WTC11 (cell line): ENCODE data around the gene SLK. TPM values are rescaled to one million over a fixed set of nuclear protein-coding genes. Genes with fewer than 3 reads are reported as not detected.

Experiments used
- ATAC-seq: fragments of 200-7000 bp; cut with Tn5 transposase; 2 replicates; pipeline ENCODE4 v1.10.0; 2021; ENCODE audit warnings: mild to moderate bottlenecking, moderate library complexity
- CTCF ChIA-PET: fragments of 300-600 bp; sonication (Branson Sonifier 250); formaldehyde crosslinking; loops from one replicate; lab custom pipeline; 2021; ENCODE audit warnings: antibody characterized with exemption; lab: Charles Lee
- POLR2A ChIA-PET: fragments of 350-600 bp; sonication (Branson Sonifier 250); formaldehyde crosslinking; loops from one replicate; lab custom pipeline; 2021; ENCODE audit warnings: antibody characterized with exemption; lab: Charles Lee
- DNase-seq: peaks from one replicate; pipeline ENCODE4 v3.0.0; 2021; ENCODE audit warnings: low spot score
- H3K27ac Mint-ChIP-seq: 2 replicates; pipeline ENCODE4 v1.8.0; 2021; ENCODE audit warnings: mixed read lengths
- H3K27me3 Mint-ChIP-seq: 2 replicates; pipeline ENCODE4 v1.8.0; 2021; ENCODE audit warnings: low read depth, mild to moderate bottlenecking, moderate library complexity, mixed read lengths
- H3K36me3 Mint-ChIP-seq: 2 replicates; pipeline ENCODE4 v1.8.0; 2021; ENCODE audit warnings: mixed read lengths
- H3K4me1 Mint-ChIP-seq: 2 replicates; pipeline ENCODE4 v1.8.0; 2022; ENCODE audit warnings: mixed read lengths
- H3K4me3 Mint-ChIP-seq: 2 replicates; pipeline ENCODE4 v1.8.0; 2021; ENCODE audit warnings: mild to moderate bottlenecking, moderate library complexity, mixed read lengths
- H3K9me3 Mint-ChIP-seq: 2 replicates; pipeline ENCODE4 v1.8.0; 2021; ENCODE audit warnings: mixed read lengths
- ATF1 ChIP-seq: sonication (generic); formaldehyde crosslinking; IDR thresholded peaks from 2 replicates; pipeline ENCODE4 v1.8.1; 2023; ENCODE audit warnings: mild to moderate bottlenecking, moderate library complexity, missing genetic modification reagents
- ATF2 ChIP-seq: sonication (generic); formaldehyde crosslinking; IDR thresholded peaks from 2 replicates; pipeline ENCODE4 v1.8.1; 2022; ENCODE audit warnings: low read depth, missing genetic modification reagents, borderline replicate concordance
- ATF6 ChIP-seq: sonication (generic); formaldehyde crosslinking; IDR thresholded peaks from 2 replicates; pipeline ENCODE4 v1.8.1; 2023; ENCODE audit warnings: mild to moderate bottlenecking, missing genetic modification reagents
- CBFB ChIP-seq: sonication (generic); formaldehyde crosslinking; IDR thresholded peaks from 2 replicates; pipeline ENCODE4 v1.8.1; 2022; ENCODE audit warnings: mild to moderate bottlenecking, low read depth, missing genetic modification reagents
- CREB1 ChIP-seq: sonication (generic); formaldehyde crosslinking; IDR thresholded peaks from 2 replicates; pipeline ENCODE4 v1.8.0; 2023; ENCODE audit warnings: mild to moderate bottlenecking, missing genetic modification reagents
- CREM ChIP-seq: sonication (generic); formaldehyde crosslinking; IDR thresholded peaks from 2 replicates; pipeline ENCODE4 v1.8.1; 2022; ENCODE audit warnings: mild to moderate bottlenecking, missing genetic modification reagents, moderate library complexity
- E2F1 ChIP-seq: sonication (generic); formaldehyde crosslinking; IDR thresholded peaks from 2 replicates; pipeline ENCODE4 v1.8.0; 2022; ENCODE audit warnings: mild to moderate bottlenecking, missing genetic modification reagents
- EMX1 ChIP-seq: fragments of 250-450 bp; sonication (Bioruptor Pico); IDR thresholded peaks from 2 replicates; pipeline ENCODE4 v1.8.0; 2021; ENCODE audit warnings: mild to moderate bottlenecking
- FOXP4 ChIP-seq: sonication (generic); formaldehyde crosslinking; IDR thresholded peaks from 2 replicates; pipeline ENCODE4 v1.8.0; 2022; ENCODE audit warnings: mild to moderate bottlenecking, missing genetic modification reagents
- GABPB1 ChIP-seq: sonication (generic); formaldehyde crosslinking; IDR thresholded peaks from 2 replicates; pipeline ENCODE4 v1.8.1; 2023; ENCODE audit warnings: mild to moderate bottlenecking, missing genetic modification reagents
- GTF2I ChIP-seq: fragments of 250-450 bp; sonication (Bioruptor Pico); conservative IDR thresholded peaks from 2 replicates; pipeline ENCODE4 v1.4.0; 2021; ENCODE audit warnings: mild to moderate bottlenecking
- NR1H2 ChIP-seq: sonication (generic); formaldehyde crosslinking; IDR thresholded peaks from 2 replicates; pipeline ENCODE4 v1.9.0; 2021; ENCODE audit warnings: mild to moderate bottlenecking, moderate library complexity, missing genetic modification reagents
- NR3C1 ChIP-seq: sonication (generic); formaldehyde crosslinking; conservative IDR thresholded peaks from 2 replicates; pipeline ENCODE4 v1.8.1; 2023; ENCODE audit warnings: low read depth, mild to moderate bottlenecking, missing genetic modification reagents
- OVOL2 ChIP-seq: fragments of 250-450 bp; sonication (Bioruptor Pico); IDR thresholded peaks from 2 replicates; pipeline ENCODE4 v1.9.0; 2021; ENCODE audit warnings: mild to moderate bottlenecking, borderline replicate concordance
- PRRX2 ChIP-seq: fragments of 250-450 bp; sonication (Bioruptor Pico); IDR thresholded peaks from 2 replicates; pipeline ENCODE4 v1.8.0; 2021; ENCODE audit warnings: mild to moderate bottlenecking
- RORB ChIP-seq: fragments of 250-450 bp; sonication (Bioruptor Pico); IDR thresholded peaks from 2 replicates; pipeline ENCODE4 v1.9.0; 2021; ENCODE audit warnings: mild to moderate bottlenecking
- SMAD4 ChIP-seq: sonication (generic); formaldehyde crosslinking; IDR thresholded peaks from 2 replicates; pipeline ENCODE4 v1.8.0; 2022; ENCODE audit warnings: mild to moderate bottlenecking, missing genetic modification reagents
- SP1 ChIP-seq: sonication (generic); formaldehyde crosslinking; conservative IDR thresholded peaks from 2 replicates; pipeline ENCODE4 v1.8.1; 2022; ENCODE audit warnings: missing genetic modification reagents
- TCF7 ChIP-seq: sonication (generic); formaldehyde crosslinking; IDR thresholded peaks from 2 replicates; pipeline ENCODE4 v1.8.0; 2022; ENCODE audit warnings: mild to moderate bottlenecking, low read depth, missing genetic modification reagents, moderate library complexity
- TP53 ChIP-seq: sonication (generic); formaldehyde crosslinking; IDR thresholded peaks from 2 replicates; pipeline ENCODE4 v1.8.1; 2023; ENCODE audit warnings: mild to moderate bottlenecking, missing genetic modification reagents
- ZBTB21 ChIP-seq: sonication (generic); formaldehyde crosslinking; IDR thresholded peaks from 2 replicates; pipeline ENCODE4 v1.8.1; 2023; ENCODE audit warnings: mild to moderate bottlenecking, missing genetic modification reagents, borderline replicate concordance
- ZMAT4 ChIP-seq: fragments of 250-450 bp; sonication (Bioruptor Pico); IDR thresholded peaks from 2 replicates; pipeline ENCODE4 v1.9.0; 2021; ENCODE audit warnings: mild to moderate bottlenecking
- ZNF532 ChIP-seq: fragments of 250-450 bp; sonication (Bioruptor Pico); IDR thresholded peaks from 2 replicates; pipeline ENCODE4 v1.9.0; 2021; ENCODE audit warnings: mild to moderate bottlenecking, borderline replicate concordance
- ZSCAN18 ChIP-seq: fragments of 250-450 bp; sonication (Bioruptor Pico); IDR thresholded peaks from 2 replicates; pipeline ENCODE4 v2.1.2; 2022; ENCODE audit warnings: mild to moderate bottlenecking, moderate library complexity
- total RNA-seq: library from RNA; stranded (reverse); gene quantifications from 3 replicates; pipeline ENCODE4 v1.2.3, GENCODE V29; 2021

SLK gene
- total RNA-seq, 1 experiment from 2014 or later: 19.2 TPM

GRCh38 chr10:103985726-103986125, 18.8 kb downstream of the SLK start:
- TF ChIP-seq ATF1 (CRISPR knock-in tag): no peak
- no peak for TF ChIP-seq ZNF532 (CRISPR knock-in tag)
- no peak for TF ChIP-seq EMX1 (CRISPR knock-in tag)
- no peak for TF ChIP-seq E2F1 (CRISPR knock-in tag)
- no peak for TF ChIP-seq ZSCAN18 (CRISPR knock-in tag)
- TF ChIP-seq OVOL2 (CRISPR knock-in tag): no peak
- no peak for TF ChIP-seq CREB1 (CRISPR knock-in tag)
- no peak for TF ChIP-seq GTF2I
- TF ChIP-seq ATF6 (CRISPR knock-in tag): no peak
- no peak for TF ChIP-seq TP53 (CRISPR knock-in tag)
- no peak for TF ChIP-seq FOXP4 (CRISPR knock-in tag)
- no peak for TF ChIP-seq TCF7 (CRISPR knock-in tag)
- POLR2A ChIA-PET: no interaction called here
- ATAC-seq (no peak), DNase-seq (no peak)
- H3K4me3 Mint-ChIP-seq: no peak overlapping the region
- H3K36me3 Mint-ChIP-seq: no peaks in the 10 kb centered on the region
- no peaks in the 10 kb centered on the region for H3K27me3 Mint-ChIP-seq
- CTCF ChIA-PET: interaction anchor here (0.7 to 1.5 kb wide), 3 partner anchors 43 to 205 kb away, joined by 3 to 5 read pairs (median 3); no protein-coding TSS in a partner anchor
- H3K27ac Mint-ChIP-seq: no peak overlapping the region
- H3K9me3 Mint-ChIP-seq: no peaks in the 10 kb centered on the region
- H3K4me1 Mint-ChIP-seq: peaks cover 13% of the 10 kb centered on the region

- no peak overlapping the region for H3K4me3 Mint-ChIP-seq
- ChIA-PET CTCF (interaction anchor here (0.6 to 1.5 kb wide), 4 partner anchors 42 to 281 kb away, joined by 3 to 5 read pairs (median 3); no protein-coding TSS in a partner anchor), POLR2A (no interaction called here)
- no peaks in the 10 kb centered on the region for H3K36me3 Mint-ChIP-seq
- ATAC-seq: no peak
- no peak for DNase-seq
- H3K27ac Mint-ChIP-seq: no peak overlapping the region; the same call in 1 of the 2 replicates
- no peaks in the 10 kb centered on the region for H3K27me3 Mint-ChIP-seq
- H3K9me3 Mint-ChIP-seq: no peaks in the 10 kb centered on the region
- H3K4me1 Mint-ChIP-seq: peaks cover 13% of the 10 kb centered on the region
- no peak for TF ChIP-seq ATF2
- no peak for TF ChIP-seq CREM (CRISPR knock-in tag)
- no peak for TF ChIP-seq PRRX2 (CRISPR knock-in tag)
- TF ChIP-seq ZMAT4 (CRISPR knock-in tag): no peak
- no peak for TF ChIP-seq ZBTB21 (CRISPR knock-in tag)
- no peak for TF ChIP-seq RORB
- no peak for TF ChIP-seq NR3C1 (CRISPR knock-in tag)
- no peak for TF ChIP-seq TCF7 (CRISPR knock-in tag)
- no peak for TF ChIP-seq CBFB (CRISPR knock-in tag)
- no peak for TF ChIP-seq NR1H2
- TF ChIP-seq SP1 (CRISPR knock-in tag): no peak
- TF ChIP-seq GABPB1 (CRISPR knock-in tag): no peak
- TF ChIP-seq SMAD4 (CRISPR knock-in tag): no peak
Measured at GRCh38 chr10:103986360-103986759, 19.4 kb downstream of the SLK start.
